ENCODE measurements around the gene MAML2.

The MAML2 gene

GRCh38 chr11:96332126-96332771 is 10.7 kb downstream of the MAML2 start:
- no peak for TF ChIP-seq CTCF (IDR thresholded peaks at IDR 0.05; ENCODE audit: extremely low read depth, missing control alignments)
- no peak for DNase-seq (ENCODE audit: low spot score)

- no peak for TF ChIP-seq CTCF (IDR thresholded peaks at IDR 0.05; ENCODE audit: extremely low read depth, missing control alignments)
Measured at GRCh38 chr11:96331699-96332116, 11.3 kb downstream of the MAML2 start.

GRCh38 chr11:96330511-96330859 is 12.5 kb downstream of the MAML2 start:
- no peak for DNase-seq (ENCODE audit: low spot score)
- TF ChIP-seq CTCF (IDR thresholded peaks at IDR 0.05; ENCODE audit: extremely low read depth, missing control alignments): no peak

More at GRCh38 chr11:96331699-96332116, 11.3 kb downstream of the MAML2 start:
- DNase-seq (ENCODE audit: low spot score): no peak

GRCh38 chr11:96329855-96330510 is 13.0 kb downstream of the MAML2 start:
- TF ChIP-seq CTCF (IDR thresholded peaks at IDR 0.05; ENCODE audit: extremely low read depth, missing control alignments): no peak
- no peak for DNase-seq (ENCODE audit: low spot score)

GRCh38 chr11:96329419-96329818 is 13.6 kb downstream of the MAML2 start:
- DNase-seq (ENCODE audit: low spot score): no peak

GRCh38 chr11:96328395-96329010 is 14.5 kb downstream of the MAML2 start:
- TF ChIP-seq CTCF (IDR thresholded peaks at IDR 0.05; ENCODE audit: extremely low read depth, missing control alignments): no peak
- DNase-seq (ENCODE audit: low spot score): no peak

More at GRCh38 chr11:96329419-96329818, 13.6 kb downstream of the MAML2 start:
- TF ChIP-seq CTCF (IDR thresholded peaks at IDR 0.05; ENCODE audit: extremely low read depth, missing control alignments): no peak

- DNase-seq (ENCODE audit: low spot score): no peak
- no peak for TF ChIP-seq CTCF (IDR thresholded peaks at IDR 0.05; ENCODE audit: extremely low read depth, missing control alignments)
Measured at GRCh38 chr11:96326959-96327358, 16.0 kb downstream of the MAML2 start.

Measured in GM20000 (cell line).